Fibroblast of skin of right biceps (primary cell): Measurements from ENCODE around the gene HSD17B2.

Experiments used
- DNase-seq: peaks from one replicate; pipeline ENCODE4 v3.0.0-alpha.2; 2013

HSD17B2 gene

GRCh38 chr16:82020051-82020450 is 15.0 kb upstream of the HSD17B2 start:
- DNase-seq, result no peak

GRCh38 chr16:82023206-82023605 is 11.8 kb upstream of the HSD17B2 start:
- no peak for DNase-seq

- DNase-seq, result no peak
Observed at GRCh38 chr16:82024316-82024715, 10.7 kb upstream of the HSD17B2 start.

- DNase-seq, result no peak
Observed at GRCh38 chr16:82024883-82025282, 10.2 kb upstream of the HSD17B2 start.

GRCh38 chr16:82027629-82028064 is 7.4 kb upstream of the HSD17B2 start:
- DNase-seq, result no peak

GRCh38 chr16:82031116-82032084 is 3.7 kb upstream of the HSD17B2 start:
- peak; percentile 59 for DNase-seq

GRCh38 chr16:82033006-82033405 is 2.0 kb upstream of the HSD17B2 start:
- DNase-seq, result no peak

- no peak for DNase-seq
Observed at GRCh38 chr16:82033683-82034300, 1.3 kb upstream of the HSD17B2 start.

GRCh38 chr16:82037251-82037650 is 2.2 kb downstream of the HSD17B2 start:
- no peak for DNase-seq

- no peak for DNase-seq
Observed at GRCh38 chr16:82037666-82038065, 2.6 kb downstream of the HSD17B2 start.

- DNase-seq, result no peak
Observed at GRCh38 chr16:82040296-82040695, 5.2 kb downstream of the HSD17B2 start.

GRCh38 chr16:82041542-82041941 is 6.5 kb downstream of the HSD17B2 start:
- no peak for DNase-seq

- DNase-seq, result no peak
Observed at GRCh38 chr16:82042144-82042543, 7.1 kb downstream of the HSD17B2 start.

GRCh38 chr16:82042846-82043245 is 7.8 kb downstream of the HSD17B2 start:
- no peak for DNase-seq

- DNase-seq, result peak; percentile 90
Observed at GRCh38 chr16:82043680-82044584, 8.9 kb downstream of the HSD17B2 start.

- DNase-seq, result no peak
Observed at GRCh38 chr16:82044585-82044911, 9.5 kb downstream of the HSD17B2 start.

GRCh38 chr16:82045465-82045864 is 10.4 kb downstream of the HSD17B2 start:
- DNase-seq, result no peak

- no peak for DNase-seq
Observed at GRCh38 chr16:82046541-82046940, 11.5 kb downstream of the HSD17B2 start.

GRCh38 chr16:82046941-82047340 is 11.9 kb downstream of the HSD17B2 start:
- DNase-seq, result no peak

- DNase-seq, result no peak
Observed at GRCh38 chr16:82047374-82047773, 12.3 kb downstream of the HSD17B2 start.

- no peak for DNase-seq
Observed at GRCh38 chr16:82047787-82048186, 12.7 kb downstream of the HSD17B2 start.

- DNase-seq, result no peak
Observed at GRCh38 chr16:82049484-82049883, 14.4 kb downstream of the HSD17B2 start.

- DNase-seq, result no peak
Observed at GRCh38 chr16:82050506-82050905, 15.5 kb downstream of the HSD17B2 start.
